GM21423 (cell line): ENCODE measurements around the gene AKNA.
A peak's percentile ranks its signal among the peaks of the same experiment; 100 is the strongest.
"Not testable (repeated sequence)": the region's sequence is repeated elsewhere in the genome, so short reads cannot be mapped to it uniquely, and the experiment has no call there.

Experiments used
- ATAC-seq: cut with Tn5 transposase; IDR thresholded peaks from one replicate; pipeline ENCODE4 v1.9.1; 2021; ENCODE audit warnings: mild to moderate bottlenecking, moderate library complexity; ENCODE audit not compliant: unreplicated experiment

Gene AKNA

DNA sequence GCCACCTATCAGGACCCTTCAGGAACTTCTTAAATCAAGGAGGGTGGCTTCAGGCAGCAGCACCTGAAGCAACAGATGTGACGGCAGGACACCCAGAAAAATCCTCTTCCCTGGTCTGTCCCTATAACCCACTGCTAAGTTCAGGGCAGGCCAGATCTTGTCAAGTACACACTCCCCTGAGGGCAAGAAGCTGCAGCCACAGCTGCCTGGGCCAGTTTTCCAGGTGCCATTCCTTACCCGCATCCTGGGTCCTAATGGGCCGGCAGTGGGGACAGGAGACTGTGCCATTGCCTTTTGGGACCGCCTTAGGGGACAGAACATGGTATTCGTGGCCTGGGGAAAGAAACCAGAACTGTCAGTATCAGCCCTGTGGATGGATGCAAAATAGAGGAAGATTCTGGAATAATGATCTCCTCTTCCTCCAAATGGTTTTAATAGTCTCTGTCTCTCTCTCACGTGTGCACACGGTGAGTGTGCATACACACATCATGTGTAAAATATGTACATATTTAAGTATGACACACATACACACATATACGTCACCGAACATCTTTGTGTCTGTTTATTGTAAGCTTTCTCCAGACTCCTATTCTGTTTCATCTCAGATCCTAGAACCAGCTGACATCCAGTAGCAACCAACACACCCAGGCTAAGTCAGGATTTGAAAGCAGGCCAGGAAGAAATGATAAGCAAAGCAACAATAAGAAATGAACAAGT, 44.2 kb downstream of the AKNA start:
- ATAC-seq, result no peak

- ATAC-seq, result no peak
These were observed 44.9 kb downstream of the AKNA start for GRCh38 chr9:114342755-114343440.

GRCh38 chr9:114341991-114342390, 45.8 kb downstream of the AKNA start:
- no peak for ATAC-seq

- ATAC-seq, result no peak
These were observed 46.5 kb downstream of the AKNA start for GRCh38 chr9:114341152-114341830.

GRCh38 chr9:114339130-114339908, 48.5 kb downstream of the AKNA start:
- ATAC-seq, result peak; percentile 56

DNA sequence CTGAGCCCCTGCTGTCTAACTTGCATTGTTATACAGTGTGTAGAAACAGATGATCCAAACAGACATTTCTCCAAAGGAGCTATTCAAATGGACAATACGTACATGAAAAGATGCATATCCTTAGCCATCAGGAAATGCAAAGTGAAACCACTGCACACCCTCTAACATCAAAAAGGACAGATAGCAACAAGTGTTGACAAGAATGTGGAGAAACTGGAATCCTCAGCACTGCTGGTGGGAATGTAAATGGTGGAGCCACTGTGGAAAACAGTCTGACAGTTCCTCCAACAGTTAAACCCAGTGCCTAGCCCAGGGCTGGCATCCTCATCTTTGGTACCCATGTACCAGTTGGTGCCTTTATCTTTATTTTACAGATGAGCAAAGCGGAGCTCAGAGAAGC, 49.6 kb downstream of the AKNA start:
- ATAC-seq, result no peak

- no peak for ATAC-seq
These were observed 50.9 kb downstream of the AKNA start for GRCh38 chr9:114336699-114337395.

- no peak for ATAC-seq
These were observed 51.6 kb downstream of the AKNA start for GRCh38 chr9:114336157-114336556.

GRCh38 chr9:114335745-114336144, 52.0 kb downstream of the AKNA start:
- no peak for ATAC-seq

- ATAC-seq, result no peak
These were observed 53.3 kb downstream of the AKNA start for GRCh38 chr9:114334490-114334889.

DNA sequence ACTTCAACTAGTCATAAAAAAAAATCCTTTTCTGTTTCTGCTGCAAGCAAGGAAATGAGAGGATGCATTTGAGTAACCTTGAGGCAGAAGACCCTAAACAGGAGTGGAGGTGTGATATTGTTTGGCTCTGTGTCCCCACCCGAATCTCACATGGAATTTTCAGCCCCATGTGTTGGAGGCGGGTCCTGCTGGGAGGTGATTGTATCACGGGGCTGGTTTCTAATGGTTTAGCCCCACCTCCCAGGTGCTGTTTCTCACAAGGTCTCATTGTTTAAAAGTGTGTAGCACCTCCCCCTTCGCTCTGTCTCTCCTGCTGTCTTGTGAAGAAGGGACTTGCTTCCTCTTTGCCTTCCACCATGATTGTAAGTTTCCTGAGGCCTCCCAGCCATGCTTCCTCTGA, 54.1 kb downstream of the AKNA start:
- not testable (repeated sequence) for ATAC-seq

- ATAC-seq, result not testable (repeated sequence)
These were observed 55.2 kb downstream of the AKNA start for GRCh38 chr9:114332474-114333040.

DNA sequence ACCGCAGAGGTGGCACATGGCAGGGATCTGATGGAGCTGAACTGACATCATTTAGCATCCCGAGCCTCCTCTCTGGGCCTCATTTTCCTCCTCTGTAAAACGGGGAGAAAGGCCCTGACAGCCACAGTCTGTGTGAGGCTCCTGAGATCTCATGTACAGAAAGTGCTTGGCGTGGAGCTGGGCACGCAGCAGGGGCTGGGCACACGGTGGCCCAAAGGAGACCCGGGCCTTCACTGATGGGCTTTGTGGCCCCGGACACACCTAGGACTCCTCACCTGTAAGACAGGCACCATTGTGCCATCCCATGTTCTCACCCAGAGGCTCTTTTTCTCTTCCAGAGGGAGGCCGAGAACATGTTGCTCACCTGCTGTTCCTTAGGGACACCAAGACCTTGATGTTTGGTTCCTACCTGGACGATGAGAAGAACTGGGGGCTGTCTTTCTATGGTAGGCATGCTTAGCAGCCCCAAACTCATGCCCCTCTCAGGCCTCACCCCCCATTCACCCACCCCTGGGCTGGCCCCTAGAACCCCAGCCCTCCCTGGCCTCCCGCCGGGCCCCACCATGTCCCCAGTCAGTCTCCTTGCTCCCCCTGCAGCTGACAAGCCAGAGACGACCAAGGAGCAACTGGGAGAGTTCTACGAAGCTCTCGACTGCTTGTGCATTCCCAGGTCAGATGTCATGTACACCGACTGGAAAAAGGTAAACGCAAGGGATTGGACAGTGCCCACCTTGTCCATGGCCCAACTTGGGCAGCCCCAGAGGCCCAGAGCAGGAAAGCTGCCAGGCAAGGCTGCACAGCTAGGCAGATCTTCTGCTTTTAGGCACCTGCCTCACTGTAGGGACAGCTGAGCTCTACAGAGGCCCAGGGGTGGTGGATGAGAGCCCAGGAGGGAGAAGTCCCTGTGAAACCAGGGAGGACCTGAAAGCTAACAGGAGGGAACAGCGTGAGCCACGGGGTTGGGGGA, 56.3 kb downstream of the AKNA start:
- ATAC-seq, result not testable (repeated sequence)

- ATAC-seq, result no peak
These were observed 57.1 kb downstream of the AKNA start for GRCh38 chr9:114330636-114331035.

DNA sequence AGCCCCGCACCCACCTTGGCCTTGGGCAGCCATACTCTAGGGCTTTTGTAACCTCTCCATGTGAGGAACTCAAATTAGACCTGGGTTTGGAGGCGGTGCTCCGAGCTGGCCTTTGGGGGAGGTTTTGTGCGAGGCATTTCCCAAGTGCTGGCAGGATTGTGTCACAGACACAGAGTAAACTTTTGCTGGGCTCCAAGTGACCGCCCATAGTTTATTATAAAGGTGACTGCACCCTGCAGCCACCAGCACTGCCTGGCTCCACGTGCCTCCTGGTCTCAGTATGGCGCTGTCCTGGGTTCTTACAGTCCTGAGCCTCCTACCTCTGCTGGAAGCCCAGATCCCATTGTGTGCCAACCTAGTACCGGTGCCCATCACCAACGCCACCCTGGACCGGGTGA, 58.2 kb downstream of the AKNA start, which contains the start of gene ORM2:
ORM2 (plus strand) TSS at position 245 of the 398 bp plus-strand sequence; CDS start at position 281, 36 bp downstream.
- ATAC-seq, result not testable (repeated sequence)

DNA sequence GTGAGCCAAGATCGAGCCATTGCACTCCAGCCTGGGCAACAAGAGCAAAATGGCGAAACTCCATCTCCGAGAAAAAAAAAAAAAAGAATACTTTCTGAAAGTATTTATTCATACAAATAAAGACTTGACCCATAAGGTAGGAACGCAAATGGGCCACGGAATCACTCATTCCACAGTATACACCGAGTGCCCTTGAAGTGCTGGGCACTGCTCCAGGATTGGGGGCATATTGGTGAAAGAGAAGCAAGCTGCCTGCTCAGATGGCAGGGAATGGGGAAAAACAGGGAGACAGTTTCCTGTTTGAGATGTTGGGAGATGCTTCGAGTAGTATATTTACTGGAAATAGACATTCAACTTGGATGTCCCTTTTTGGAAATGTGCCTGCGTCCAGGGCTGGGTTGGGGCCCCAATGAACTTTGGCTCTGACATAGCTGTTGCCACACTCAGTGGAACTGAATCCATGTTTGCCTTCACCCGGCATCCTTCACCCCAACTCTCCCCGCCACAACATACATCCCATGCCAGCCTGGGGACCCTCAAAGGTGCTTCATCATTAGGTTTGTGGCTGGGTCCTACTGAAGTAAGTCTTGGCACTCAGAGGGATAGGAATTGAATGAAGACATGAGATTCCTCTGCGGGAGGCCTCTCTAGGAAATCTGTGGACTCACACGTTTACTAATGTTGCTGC, 58.7 kb downstream of the AKNA start:
- not testable (repeated sequence) for ATAC-seq

DNA sequence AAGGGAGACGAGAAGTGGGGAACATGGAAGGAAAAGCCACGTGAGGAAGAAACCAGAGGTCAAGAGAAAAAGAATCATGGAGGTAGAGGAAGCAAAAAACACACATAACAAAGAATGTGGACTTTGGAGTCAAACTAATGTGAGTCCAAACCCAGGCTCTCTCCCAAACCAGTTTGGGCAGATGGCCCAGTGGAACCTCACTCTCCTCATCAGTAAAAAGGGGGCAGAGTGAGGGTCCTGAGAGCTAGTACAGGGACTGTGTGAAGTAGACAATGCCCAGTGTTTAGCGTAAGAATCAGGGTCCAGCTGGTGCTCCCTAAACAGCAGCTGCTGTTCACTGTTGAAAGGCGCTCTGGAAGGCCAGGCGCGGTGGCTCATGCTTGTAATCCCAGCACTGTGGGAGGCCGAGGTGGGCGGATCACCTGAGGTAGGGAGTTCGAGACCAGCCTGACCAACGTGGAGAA, 59.4 kb downstream of the AKNA start:
- not testable (repeated sequence) for ATAC-seq

DNA sequence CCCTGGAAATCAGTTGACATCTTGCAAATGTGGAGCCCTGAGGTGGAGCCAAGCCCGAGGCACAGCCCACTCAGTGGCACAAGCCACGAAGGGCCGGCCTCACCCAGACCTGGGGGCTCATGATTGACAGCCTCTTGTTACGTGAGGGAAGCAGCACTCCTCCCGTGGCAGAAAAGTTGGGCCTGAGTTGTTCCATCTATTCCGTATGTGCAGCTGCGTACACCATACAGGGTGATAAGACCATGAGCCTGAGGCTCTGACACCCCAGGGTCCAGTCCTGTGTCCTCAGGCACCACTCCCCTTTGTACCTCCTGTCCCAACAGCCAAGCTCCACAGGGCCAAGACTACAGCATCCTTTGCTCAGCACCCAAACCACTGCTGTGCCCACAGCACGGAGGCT, 60.0 kb downstream of the AKNA start:
- ATAC-seq, result no peak
